Ishikawa (cell line): ENCODE measurements around the gene LIMS2.

ENCODE experiments used
- CEBPB ChIP-seq: IDR thresholded peaks from 2 replicates; pipeline ENCODE4 v1.6.1; 2012
- CREB1 ChIP-seq: IDR thresholded peaks from 2 replicates; pipeline ENCODE4 v1.6.1; 2012; ENCODE audit warnings: low read depth
- EGR1 ChIP-seq: IDR thresholded peaks from 2 replicates; pipeline ENCODE4 v1.6.1; 2012
- EP300 ChIP-seq: IDR thresholded peaks from 2 replicates; pipeline ENCODE4 v1.6.1; 2012; ENCODE audit warnings: borderline replicate concordance
- FOXM1 ChIP-seq: IDR thresholded peaks from 2 replicates; pipeline ENCODE4 v1.6.1; 2012; ENCODE audit warnings: low read depth, borderline replicate concordance
- MAX ChIP-seq: IDR thresholded peaks from 2 replicates; pipeline ENCODE4 v1.6.1; 2012
- NFIC ChIP-seq: IDR thresholded peaks from 2 replicates; pipeline ENCODE4 v1.6.1; 2012
- RAD21 ChIP-seq: IDR thresholded peaks from 2 replicates; pipeline ENCODE4 v1.6.1; 2012; ENCODE audit warnings: low read depth
- REST ChIP-seq: IDR thresholded peaks from 2 replicates; pipeline ENCODE4 v1.6.1; 2012; ENCODE audit warnings: low read depth, mild to moderate bottlenecking
- TAF1 ChIP-seq: IDR thresholded peaks from 2 replicates; pipeline ENCODE4 v1.6.1; 2012; ENCODE audit warnings: low read depth, mild to moderate bottlenecking
- TCF12 ChIP-seq: IDR thresholded peaks from 2 replicates; pipeline ENCODE4 v1.6.1; 2012; ENCODE audit warnings: low read depth
- TEAD4 ChIP-seq: IDR thresholded peaks from 2 replicates; pipeline ENCODE4 v1.6.1; 2012
- USF1 ChIP-seq: IDR thresholded peaks from 2 replicates; pipeline ENCODE4 v1.6.1; 2012
- YY1 ChIP-seq: IDR thresholded peaks from 2 replicates; pipeline ENCODE4 v1.6.1; 2012; ENCODE audit warnings: low read depth
- ZBTB7A ChIP-seq: IDR thresholded peaks from 2 replicates; pipeline ENCODE4 v1.6.1; 2012; ENCODE audit warnings: low read depth

LIMS2 gene

DNA sequence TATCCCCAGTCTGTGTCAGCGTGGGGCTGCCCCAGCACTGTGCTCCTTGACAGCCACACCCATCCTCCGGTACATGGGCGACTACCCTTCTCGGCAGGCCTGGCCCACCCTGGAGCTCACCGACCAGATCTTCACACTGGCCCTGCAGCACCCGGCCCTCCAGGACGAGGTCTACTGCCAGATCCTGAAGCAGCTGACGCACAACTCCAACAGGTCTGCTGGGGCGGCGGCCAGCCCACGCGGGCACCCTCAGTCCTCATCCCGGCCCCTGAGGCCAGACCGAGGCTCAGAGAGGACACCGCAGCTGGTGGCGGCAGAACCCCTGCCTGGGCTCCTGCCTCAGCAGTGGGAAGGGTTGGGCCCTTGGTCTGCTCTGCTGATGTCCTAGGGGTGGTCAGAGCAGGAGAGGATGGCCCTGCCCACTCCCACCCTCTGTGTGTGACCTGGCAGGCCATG is 43.8 kb downstream of the LIMS2 start:
- TF ChIP-seq TEAD4: no peak

DNA sequence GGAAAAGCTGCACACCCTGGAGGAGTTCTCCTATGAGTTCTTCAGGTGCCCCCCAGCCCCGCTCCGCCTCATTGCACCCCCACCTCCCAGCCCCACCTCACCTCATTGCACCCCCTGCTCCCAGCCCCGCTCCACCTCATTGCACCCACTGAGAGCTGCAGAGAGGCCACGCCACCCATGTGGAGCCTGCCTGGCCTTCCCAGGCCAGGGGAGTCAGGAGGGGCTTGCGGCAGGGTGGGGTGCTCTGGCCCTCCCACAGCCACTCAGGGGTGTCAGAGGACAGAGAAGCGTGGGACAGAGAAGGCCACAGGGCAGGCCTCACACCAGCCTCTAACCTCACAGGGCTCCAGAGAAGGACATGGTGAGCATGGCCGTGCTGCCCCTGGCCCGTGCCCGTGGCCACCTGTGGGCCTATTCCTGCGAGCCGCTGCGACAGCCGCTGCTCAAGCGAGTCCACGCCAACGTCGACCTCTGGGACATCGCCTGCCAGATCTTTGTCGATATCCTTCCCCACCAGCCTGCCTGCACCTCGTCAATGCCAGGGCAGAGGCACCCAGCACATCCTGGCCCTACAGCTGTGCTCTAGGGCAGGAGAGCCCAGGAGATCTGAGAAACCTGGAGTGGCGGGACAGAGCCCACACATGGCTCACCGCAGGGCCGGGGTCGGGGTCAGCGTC is 44.3 kb downstream of the LIMS2 start:
- no peak for TF ChIP-seq ZBTB7A
- TF ChIP-seq NFIC: no peak
- TF ChIP-seq MAX: no peak
- TF ChIP-seq YY1: no peak
- no peak for TF ChIP-seq CREB1
- TF ChIP-seq TEAD4: no peak

GRCh38 chr2:127630096-127630863 is 45.0 kb downstream of the LIMS2 start:
- TF ChIP-seq USF1 (no peak), YY1 (no peak), ZBTB7A (no peak), NFIC (no peak), MAX (no peak), EP300 (no peak), RAD21 (no peak), EGR1 (no peak), TAF1 (no peak), REST (no peak), CEBPB (no peak), CREB1 (no peak), FOXM1 (no peak), TEAD4 (no peak)

GRCh38 chr2:127629637-127630036 is 45.7 kb downstream of the LIMS2 start:
- no peak for TF ChIP-seq MAX
- TF ChIP-seq TAF1: no peak
- no peak for TF ChIP-seq EP300
- no peak for TF ChIP-seq TCF12
- TF ChIP-seq TEAD4: no peak
- TF ChIP-seq NFIC: no peak
- TF ChIP-seq REST: no peak
- no peak for TF ChIP-seq EGR1
- TF ChIP-seq CEBPB: no peak
- TF ChIP-seq CREB1: no peak
- TF ChIP-seq USF1: no peak
- no peak for TF ChIP-seq RAD21
- TF ChIP-seq ZBTB7A: no peak
- no peak for TF ChIP-seq FOXM1

DNA sequence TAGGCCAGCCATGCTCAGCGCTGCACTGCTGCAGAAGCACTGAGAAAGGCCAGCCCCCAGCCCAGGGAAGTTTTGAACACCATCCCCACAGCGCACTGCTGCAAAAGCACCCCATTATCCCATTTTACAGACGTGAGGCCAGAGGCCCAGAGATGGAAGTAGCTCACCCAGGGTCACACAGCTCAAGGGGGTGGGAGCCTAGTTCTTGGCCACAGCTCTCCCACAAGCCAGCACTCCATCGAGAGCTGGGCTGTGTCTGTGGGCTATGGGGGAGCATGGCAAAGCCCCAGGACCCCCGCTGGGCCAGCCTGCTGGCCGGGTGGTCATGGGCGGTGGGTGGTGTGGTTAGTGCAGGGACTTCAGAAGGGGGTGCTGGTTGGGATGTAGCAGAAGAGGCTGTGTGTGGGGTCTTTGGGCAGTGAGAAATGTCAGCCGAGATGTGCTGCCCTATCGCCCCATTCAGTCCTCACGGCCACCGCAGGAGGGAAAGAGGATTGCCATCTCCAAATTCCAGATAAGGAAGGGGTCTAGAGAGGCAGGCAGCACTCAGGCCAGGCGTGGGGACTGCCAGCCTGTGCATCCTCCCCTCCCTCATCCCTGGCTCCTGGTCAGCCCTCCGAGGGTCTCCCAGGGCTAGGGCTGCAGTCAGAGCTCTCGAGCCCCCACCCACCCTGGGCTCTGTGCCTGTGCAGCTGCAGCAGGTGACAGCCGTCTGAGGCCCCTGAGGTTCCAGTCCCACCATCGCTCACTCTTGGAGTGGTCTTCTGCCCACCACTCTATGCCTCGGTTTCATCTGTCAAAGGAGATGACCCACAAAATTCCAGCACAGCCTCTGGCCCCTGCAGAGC is 46.3 kb downstream of the LIMS2 start:
- TF ChIP-seq NFIC (no peak), REST (no peak), EP300 (no peak), ZBTB7A (no peak), TCF12 (no peak), TAF1 (no peak), EGR1 (no peak), CREB1 (no peak), RAD21 (no peak), USF1 (no peak), MAX (no peak), FOXM1 (no peak), CEBPB (no peak), TEAD4 (no peak), YY1 (no peak)
